DOHH2 (cell line): ENCODE data around the gene MYCL.

Experiments
- H3F3A ChIP-seq: fragments of 200-600 bp; sonication (generic), shearing (Covaris generic); 2 replicates; pipeline ENCODE4 v1.6.0; 2016; ENCODE audit warnings: antibody characterized with exemption, mild to moderate bottlenecking; ENCODE audit not compliant: control insufficient read depth, insufficient read depth
- H3K27ac ChIP-seq: fragments of 200-600 bp; sonication (generic); 2 replicates; pipeline ENCODE4 v1.5.1; 2014; ENCODE audit warnings: low read depth, mild to moderate bottlenecking, low read length, moderate library complexity
- H3K27me3 ChIP-seq: fragments of 200-600 bp; sonication (generic); 2 replicates; pipeline ENCODE4 v1.6.1; 2014; ENCODE audit warnings: mild to moderate bottlenecking, low read length, mixed read lengths; ENCODE audit not compliant: control insufficient read depth
- H3K36me3 ChIP-seq: fragments of 200-600 bp; sonication (generic); 2 replicates; pipeline ENCODE4 v1.6.1; 2014; ENCODE audit warnings: mild to moderate bottlenecking, low read length, moderate library complexity, mixed read lengths; ENCODE audit not compliant: control insufficient read depth
- H3K4me1 ChIP-seq: fragments of 200-600 bp; sonication (generic); 2 replicates; pipeline ENCODE4 v1.6.1; 2014; ENCODE audit warnings: mild to moderate bottlenecking, low read length, mixed read lengths; ENCODE audit not compliant: control insufficient read depth
- H3K4me2 ChIP-seq: fragments of 200-600 bp; sonication (generic); 2 replicates; pipeline ENCODE4 v1.6.0; 2014; ENCODE audit warnings: mild to moderate bottlenecking, low read length, moderate library complexity
- H3K4me3 ChIP-seq: fragments of 200-600 bp; sonication (generic); 2 replicates; pipeline ENCODE4 v1.5.1; 2014; ENCODE audit warnings: mild to moderate bottlenecking, low read length, mixed read lengths
- H3K79me2 ChIP-seq: fragments of 200-600 bp; sonication (generic); 2 replicates; pipeline ENCODE4 v1.6.1; 2014; ENCODE audit warnings: mild to moderate bottlenecking, low read length, mixed read lengths; ENCODE audit not compliant: control insufficient read depth
- H3K9me2 ChIP-seq: fragments of 200-600 bp; sonication (generic); replicated peaks from 2 replicates; pipeline ENCODE4 v1.6.1; 2014; ENCODE audit warnings: mild to moderate bottlenecking, low read length, mixed read lengths; ENCODE audit not compliant: control insufficient read depth
- H3K9me3 ChIP-seq: fragments of 200-600 bp; sonication (generic); 2 replicates; pipeline ENCODE4 v1.6.1; 2014; ENCODE audit warnings: antibody characterized with exemption, low read length, mixed read lengths; ENCODE audit not compliant: control insufficient read depth, insufficient read depth
- H4K20me1 ChIP-seq: fragments of 200-600 bp; sonication (generic); 2 replicates; pipeline ENCODE4 v1.6.0; 2014; ENCODE audit warnings: low read depth, mild to moderate bottlenecking, antibody characterized with exemption, low read length, moderate library complexity; ENCODE audit not compliant: control insufficient read depth, insufficient read depth
- CTCF ChIP-seq: fragments of 200-600 bp; sonication (generic); IDR thresholded peaks from one replicate; pipeline ENCODE4 v1.5.1; 2014; ENCODE audit warnings: antibody characterized with exemption, mild to moderate bottlenecking, low read depth, low read length; ENCODE audit not compliant: poor library complexity, severe bottlenecking
- EZH2phosphoT487 ChIP-seq: fragments of 200-600 bp; sonication (generic); IDR thresholded peaks from 2 replicates; pipeline ENCODE4 v1.6.1; 2017; ENCODE audit warnings: borderline replicate concordance, mild to moderate bottlenecking, antibody characterized with exemption, low read length, moderate library complexity, mixed read lengths

Gene MYCL

GRCh38 chr1:39886757-39887231, 14.9 kb downstream of the MYCL start:
- peaks cover 15% of the 10 kb centered on the region for H3K4me1 ChIP-seq
- H3K4me2 ChIP-seq = no peak overlapping the region
- TF ChIP-seq CTCF (no peak), EZH2phosphoT487 (no peak)
- H3F3A ChIP-seq = no peaks in the 10 kb centered on the region
- no peak overlapping the region for H3K4me3 ChIP-seq
- peaks cover 13% of the 10 kb centered on the region for H3K27me3 ChIP-seq
- H3K27ac ChIP-seq = no peak overlapping the region
- no peaks in the 10 kb centered on the region for H3K9me3 ChIP-seq
- H3K36me3 ChIP-seq = peaks cover 5% of the 10 kb centered on the region
- no peaks in the 10 kb centered on the region for H3K9me2 ChIP-seq
- H4K20me1 ChIP-seq = no peaks in the 10 kb centered on the region
- peaks cover 15% of the 10 kb centered on the region for H3K79me2 ChIP-seq

DNA sequence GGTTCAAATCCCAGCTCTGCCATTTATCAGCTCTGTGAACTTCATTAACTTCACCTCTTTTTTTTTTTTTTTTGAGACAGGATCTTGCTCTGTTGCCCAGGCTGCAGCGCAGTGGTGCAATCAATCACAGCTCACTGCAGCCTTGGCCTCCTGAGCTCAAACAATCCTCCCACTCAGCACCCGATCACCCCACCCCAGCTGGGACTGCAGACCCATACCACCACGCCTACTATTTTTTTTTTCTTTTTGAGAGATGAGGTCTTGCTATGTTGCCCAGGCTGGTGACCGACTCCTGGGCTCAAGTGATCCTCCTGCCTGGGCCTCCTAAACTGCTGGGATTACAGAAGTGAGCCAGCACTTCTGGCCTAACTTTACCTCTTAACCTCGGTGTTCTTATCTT, 16.2 kb downstream of the MYCL start:
- TF ChIP-seq CTCF = no peak
- TF ChIP-seq EZH2phosphoT487 = no peak
- Histone ChIP-seq H4K20me1 (no peaks in the 10 kb centered on the region), H3K4me1 (peaks cover 22% of the 10 kb centered on the region), H3K9me2 (no peaks in the 10 kb centered on the region), H3K9me3 (no peaks in the 10 kb centered on the region), H3K36me3 (peaks cover 12% of the 10 kb centered on the region), H3F3A (no peaks in the 10 kb centered on the region), H3K79me2 (peaks cover 28% of the 10 kb centered on the region), H3K27me3 (peaks cover 7% of the 10 kb centered on the region), H3K4me2 (no peak overlapping the region), H3K4me3 (no peak overlapping the region), H3K27ac (no peak overlapping the region)

GRCh38 chr1:39882152-39882551, 19.6 kb downstream of the MYCL start:
- Histone ChIP-seq H3K4me2 (peak overlapping the region; percentile 87), H4K20me1 (no peaks in the 10 kb centered on the region)
- TF ChIP-seq EZH2phosphoT487 (no peak), CTCF (no peak)

More at GRCh38 chr1:39882152-39882551, 19.6 kb downstream of the MYCL start:
- H3K36me3 ChIP-seq = peaks cover 24% of the 10 kb centered on the region
- H3K79me2 ChIP-seq = peaks cover 62% of the 10 kb centered on the region
- no peaks in the 10 kb centered on the region for H3K9me2 ChIP-seq
- H3F3A ChIP-seq = 0 out of 2 replicates have a peak, but pooled peaks cover 2% of the 10 kb centered on the region
- peaks cover 3% of the 10 kb centered on the region; the same call in 1 of the 2 replicates for H3K27me3 ChIP-seq
- H3K27ac ChIP-seq = no peak overlapping the region
- no peaks in the 10 kb centered on the region for H3K9me3 ChIP-seq
- peaks cover 40% of the 10 kb centered on the region for H3K4me1 ChIP-seq
- H3K4me3 ChIP-seq = peak overlapping the region; percentile 87
